ENCODE results near the gene CD151.

The CD151 gene

DNA sequence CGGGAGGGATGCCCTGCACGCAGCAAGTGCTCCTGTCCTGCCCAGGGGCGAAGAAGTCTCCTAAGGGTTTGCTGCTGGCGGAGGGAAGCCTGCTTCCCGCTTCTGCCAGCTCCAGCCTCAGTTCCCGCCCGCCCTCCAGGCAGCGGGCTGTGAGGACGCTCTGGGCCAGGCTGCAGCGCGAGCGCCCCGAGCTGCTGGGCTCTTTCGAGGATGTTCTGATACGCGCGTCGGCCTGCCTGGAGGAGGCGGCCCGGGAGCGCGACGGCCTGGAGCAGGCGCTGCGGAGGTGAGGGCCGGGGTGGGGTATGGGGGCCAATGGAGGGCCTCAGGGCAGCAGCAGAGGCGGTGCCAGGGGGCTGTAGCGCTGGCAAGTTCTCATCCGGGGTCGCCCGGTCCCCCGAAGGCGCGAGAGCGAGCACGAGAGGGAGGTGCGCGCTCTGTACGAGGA, 2.9 kb upstream of the CD151 start:
- no peak for DNase-seq

DNA sequence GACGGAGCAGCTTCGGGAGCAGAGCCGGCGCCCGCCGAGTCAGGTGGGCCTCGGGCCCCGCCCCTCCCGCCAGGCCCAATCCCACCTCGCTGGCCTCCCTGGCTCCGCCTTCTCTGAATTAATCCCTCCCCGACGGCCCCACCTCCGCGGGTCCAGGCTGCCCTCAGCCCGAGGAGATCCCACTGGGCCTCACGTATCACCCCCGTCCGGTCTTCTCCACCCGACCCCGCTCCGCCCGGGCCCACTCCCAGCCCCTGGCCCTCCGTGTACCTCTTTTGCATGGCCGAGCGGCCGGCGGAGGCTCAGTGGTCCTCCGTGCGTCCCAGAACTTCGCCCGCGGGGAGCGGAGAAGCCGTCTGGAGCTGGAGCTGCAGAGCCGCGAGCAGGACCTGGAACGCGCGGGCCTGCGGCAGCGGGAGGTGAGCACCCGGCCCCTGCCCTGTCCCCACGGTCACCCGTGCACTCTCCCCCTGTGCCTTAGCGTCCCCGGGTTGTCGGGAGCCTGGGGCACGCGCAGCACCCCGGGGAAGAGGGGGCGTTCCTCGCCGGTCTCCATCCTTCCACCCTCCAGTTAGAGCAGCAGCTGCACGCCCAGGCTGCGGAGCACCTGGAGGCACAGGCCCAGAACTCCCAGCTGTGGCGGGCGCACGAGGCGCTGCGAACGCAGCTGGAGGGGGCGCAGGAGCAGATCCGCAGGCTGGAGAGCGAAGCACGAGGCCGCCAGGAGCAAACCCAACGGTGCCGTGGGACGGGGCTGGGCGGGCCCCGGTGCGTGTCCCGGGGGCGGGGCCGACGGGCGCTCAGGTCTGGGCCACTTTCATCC, 2.2 kb upstream of the CD151 start:
- no peak for DNase-seq

DNA sequence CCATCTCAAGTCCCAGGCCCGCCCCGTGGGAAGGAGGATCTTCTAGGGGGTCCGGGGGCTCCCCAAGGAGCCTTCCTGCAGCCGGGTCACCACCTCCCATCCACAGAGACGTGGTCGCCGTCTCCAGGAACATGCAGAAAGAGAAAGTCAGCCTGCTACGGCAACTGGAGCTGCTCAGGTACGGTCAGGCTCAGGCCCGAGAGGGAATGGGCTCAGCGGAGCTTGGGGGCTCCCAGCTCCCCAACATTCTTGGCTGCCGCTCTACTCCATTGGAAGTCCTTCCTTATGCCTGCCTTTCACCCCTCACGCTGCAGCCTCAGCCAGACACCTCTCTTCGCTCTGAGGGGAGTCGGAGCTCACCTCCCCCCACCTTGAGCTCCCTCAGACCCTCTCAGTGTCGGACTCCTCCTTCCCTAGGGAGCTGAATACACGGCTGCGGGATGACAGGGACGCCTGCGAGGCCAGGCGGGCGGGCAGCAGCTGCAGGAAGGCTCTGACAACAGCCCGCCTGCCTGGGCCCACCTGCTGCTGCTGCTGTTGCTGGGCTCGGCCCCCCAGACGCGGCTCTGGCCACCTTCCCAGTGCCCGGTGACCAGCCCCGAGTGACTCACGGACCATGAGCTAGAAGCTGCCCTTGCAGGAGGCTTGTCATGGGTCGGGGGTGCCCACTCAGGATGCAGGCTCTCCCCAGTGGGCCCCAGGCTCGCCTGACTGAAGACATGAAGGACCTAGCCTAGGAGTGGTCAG, 1.5 kb upstream of the CD151 start:
- no peak for DNase-seq

DNA sequence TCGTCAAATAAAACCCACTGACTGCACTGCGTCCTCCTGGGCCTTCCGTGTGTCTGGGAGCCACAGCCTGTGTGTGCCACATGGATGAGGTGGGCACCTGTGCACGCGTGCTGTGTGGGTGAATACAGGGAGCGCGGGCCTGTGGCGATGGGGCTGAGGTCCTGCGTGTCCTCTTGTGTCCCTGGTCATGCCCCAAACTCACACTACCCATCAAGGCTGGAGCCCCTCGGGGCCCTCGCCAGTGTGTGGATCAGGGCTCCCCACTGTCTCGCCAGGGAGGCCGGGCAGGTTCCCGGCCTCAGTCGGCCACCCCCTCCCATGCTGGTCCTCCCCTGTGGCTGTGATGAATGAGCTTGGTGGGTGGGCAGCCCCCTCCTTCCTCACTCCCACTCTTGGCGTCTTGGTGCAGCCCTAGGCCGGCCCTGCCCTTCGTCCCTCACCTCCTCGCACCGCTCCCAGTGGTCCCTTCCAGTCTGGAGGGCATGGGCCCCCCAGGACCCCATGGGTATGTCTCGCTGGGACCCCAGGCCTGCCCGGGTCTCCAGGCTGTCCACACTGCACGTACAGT, 707 bp upstream of the CD151 start:
- DNase-seq = no peak

DNA sequence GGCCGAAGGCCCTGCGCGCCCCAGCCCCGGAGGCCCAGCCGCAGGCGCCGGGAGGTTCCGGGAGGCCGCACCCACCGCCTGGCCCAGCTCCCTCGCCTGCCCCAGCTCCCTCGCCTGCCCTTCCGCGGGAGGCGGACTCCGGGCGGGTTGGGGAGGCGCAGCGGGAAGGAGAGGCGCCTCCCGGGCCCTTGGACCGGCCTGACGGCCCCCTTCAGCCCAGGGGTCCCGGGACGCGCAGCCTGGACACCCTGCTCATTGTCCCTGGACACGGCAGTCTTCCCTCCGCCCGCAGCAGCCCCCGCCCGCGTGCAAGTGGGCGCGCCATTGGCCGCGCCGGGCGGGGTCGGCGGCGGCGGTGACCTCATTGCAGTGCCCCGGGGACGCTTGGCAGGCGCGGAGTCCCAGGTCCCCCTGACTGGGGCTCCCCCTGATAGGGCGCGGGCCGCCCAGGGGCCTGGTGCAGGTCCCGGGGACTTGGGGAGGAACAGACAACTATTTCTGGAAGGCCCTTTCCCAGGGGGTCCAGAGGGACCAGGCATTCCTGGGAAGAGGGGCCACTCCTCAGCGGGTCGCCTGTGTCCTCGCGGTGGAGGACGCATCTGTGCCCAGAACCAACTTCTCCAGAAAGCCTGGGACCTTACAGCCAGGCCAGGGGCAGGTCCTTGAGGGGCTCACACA, 501 bp downstream of the CD151 start:
- DNase-seq = no peak

DNA sequence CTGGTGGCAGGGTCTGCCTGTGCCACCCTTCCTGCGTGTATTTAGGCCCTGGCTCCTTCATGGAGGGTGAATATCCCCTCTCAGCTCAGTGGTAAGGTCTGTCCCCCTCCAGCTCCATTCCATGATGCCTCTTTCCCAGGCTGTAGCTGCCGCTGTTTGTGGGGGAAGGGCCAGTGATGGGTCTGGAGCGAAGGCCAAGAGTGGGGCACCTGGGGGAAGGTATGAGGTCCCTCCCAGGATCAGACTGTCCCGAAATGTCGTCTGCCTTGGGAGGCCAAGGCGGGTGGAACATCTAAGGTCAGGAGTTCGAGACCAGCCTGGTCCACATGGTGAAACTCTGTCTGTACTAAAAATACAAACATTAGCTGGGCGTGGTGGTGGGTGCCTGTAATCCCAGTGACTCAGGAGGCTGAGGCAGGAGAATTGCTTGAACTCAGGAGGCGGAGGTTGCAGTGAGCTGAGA, 1.1 kb downstream of the CD151 start:
- no peak for DNase-seq

DNA sequence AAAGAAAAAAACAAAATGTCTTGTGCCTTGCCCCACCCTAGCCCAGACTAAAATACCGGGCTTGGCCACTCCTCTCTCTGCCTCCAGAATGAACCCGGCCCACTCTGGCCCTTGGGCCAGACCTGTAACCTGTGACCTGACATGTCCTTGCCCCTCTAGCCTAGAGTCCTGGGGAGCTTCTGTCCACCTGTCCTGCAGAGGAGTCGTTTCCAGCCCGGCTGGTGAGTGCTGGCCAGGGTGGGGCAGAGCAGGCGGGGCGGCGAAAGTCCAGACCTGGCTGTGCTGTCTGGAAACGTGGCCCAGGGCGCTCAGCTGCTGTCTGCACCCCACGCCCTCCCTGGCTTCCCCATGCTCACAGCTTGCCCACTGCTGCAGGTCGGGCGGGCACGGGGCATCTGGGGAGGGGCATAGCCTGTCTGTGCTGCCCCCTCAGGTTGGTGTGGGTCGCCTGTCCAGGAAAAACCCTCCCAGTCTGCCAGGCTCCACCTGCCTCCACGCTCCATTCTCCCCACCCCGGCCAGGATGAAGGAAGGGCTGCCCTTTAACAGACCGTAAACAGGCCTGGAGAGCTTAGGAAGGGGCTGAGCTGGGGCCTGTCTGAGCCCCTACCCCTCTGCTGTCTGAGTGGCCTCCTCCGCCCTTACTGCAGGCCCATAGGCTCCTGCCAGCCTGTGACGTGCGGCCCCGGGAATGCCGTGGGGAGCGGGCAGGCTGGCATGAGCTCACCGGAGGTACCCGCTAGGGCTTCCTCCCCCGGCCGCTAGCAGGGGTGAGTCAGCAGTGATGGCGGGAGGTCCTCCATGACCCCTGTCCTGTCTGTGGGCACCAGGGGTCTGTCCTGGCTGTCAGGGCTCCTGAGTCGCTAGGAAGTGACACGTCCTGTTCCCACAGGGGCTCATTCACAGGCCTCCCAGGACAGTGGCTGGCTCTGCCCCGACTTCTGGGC, 1.9 kb downstream of the CD151 start:
- no peak for DNase-seq

DNA sequence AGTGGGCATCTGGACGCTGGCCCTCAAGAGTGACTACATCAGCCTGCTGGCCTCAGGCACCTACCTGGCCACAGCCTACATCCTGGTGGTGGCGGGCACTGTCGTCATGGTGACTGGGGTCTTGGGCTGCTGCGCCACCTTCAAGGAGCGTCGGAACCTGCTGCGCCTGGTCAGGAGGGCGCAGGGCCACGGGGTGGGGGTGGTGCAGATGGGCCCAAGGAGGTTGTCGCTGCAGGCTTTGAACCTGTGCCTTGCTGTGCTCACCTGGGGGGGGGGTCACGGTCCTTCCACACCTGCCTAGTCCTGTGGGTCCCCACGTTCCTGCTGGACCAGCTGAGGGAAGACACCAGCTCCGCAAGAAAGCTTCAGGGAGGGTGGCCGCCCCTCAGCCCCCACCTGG, 3.5 kb downstream of the CD151 start:
- no peak for DNase-seq

DNA sequence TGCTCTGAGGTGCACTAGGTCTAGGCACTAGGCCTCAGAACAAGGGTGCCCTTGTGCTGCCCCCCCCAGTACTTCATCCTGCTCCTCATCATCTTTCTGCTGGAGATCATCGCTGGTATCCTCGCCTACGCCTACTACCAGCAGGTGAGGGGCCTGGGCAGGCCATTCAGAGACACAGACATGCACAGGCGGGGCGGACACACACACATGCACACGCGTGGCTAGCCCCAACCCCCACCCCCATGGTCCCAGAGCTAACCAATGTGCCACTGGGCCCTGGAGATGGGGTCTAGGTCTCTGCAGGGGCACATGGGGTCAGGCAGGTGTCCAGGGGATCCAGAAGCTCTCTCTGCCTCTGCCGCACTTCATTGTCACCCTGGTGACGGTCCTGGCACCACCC, 3.9 kb downstream of the CD151 start:
- no peak for DNase-seq

DNA sequence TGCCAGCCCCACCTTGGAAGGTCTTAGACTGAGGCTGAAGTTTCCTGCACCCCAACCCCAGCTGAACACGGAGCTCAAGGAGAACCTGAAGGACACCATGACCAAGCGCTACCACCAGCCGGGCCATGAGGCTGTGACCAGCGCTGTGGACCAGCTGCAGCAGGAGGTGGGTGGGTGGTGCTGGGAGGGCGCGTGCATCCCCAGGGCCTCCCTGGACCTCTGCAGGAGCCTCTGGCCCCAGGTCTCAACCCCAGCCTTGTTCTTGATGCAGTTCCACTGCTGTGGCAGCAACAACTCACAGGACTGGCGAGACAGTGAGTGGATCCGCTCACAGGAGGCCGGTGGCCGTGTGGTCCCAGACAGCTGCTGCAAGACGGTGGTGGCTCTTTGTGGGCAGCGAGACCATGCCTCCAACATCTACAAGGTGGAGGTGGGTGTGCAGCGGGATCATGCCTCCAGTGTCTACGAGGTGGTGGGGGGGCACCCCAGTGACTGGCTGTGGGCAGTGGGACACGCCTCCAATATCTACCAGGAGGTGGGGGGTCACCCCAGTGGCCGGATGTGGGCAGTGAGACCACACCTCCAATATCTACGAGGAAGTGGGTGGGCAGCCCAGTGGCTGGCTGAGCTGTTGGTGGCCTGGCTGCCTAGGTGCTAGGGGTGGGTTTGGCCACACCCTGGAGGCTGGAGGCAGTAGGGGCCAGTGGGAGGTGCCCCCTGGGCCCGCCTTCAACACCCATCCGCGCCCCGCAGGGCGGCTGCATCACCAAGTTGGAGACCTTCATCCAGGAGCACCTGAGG, 4.6 kb downstream of the CD151 start:
- DNase-seq = no peak

DNA sequence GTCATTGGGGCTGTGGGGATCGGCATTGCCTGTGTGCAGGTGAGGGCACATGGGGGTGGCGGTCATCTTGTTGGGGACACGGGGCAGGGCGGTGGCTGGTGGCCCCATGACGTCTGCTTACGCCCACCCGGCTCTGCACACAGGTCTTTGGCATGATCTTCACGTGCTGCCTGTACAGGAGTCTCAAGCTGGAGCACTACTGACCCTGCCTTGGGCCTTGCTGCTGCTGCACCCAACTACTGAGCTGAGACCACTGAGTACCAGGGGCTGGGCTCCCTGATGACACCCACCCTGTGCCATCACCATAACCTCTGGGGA, 5.2 kb downstream of the CD151 start:
- DNase-seq = no peak

DNA sequence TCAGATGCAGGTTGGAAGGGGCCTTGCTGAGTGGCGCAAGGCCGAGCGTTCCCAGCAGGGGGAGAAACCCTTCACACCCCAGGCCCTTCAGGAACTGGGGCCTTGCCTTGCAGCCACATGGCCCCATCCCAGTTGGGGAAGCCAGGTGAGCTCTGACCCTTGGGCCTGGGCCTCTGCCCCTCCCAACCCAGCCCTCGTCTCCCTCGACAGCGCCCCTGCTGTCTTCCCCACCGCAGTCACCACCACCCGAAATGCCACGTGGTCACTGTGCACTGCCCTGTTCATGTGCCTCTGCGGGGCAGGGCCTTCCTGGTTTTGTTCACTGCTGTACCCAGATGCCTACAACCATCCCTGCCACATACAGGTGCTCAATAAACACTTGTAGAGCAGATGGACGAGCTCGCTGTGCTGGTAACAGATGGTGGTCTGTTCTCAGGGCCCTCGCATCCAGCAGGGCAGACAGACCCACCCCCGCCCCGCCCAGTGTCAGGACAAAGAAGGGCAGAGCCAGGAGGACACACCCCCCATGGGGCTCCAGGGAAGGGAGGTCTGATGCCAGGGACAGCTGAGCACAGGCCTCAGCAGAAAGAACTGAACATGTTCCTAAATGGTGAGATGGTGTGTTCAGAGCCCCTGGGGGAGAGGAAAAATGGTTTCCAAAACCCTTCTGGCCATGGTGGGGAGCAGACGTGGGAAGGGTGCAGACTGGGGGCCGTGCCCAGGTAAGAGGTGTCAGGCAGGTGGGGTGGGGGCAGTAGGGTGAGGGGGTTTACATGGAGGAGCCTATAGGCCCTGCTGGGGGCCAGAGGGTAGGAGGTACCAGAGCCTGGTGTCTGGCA, 5.9 kb downstream of the CD151 start:
- no peak for DNase-seq

DNA sequence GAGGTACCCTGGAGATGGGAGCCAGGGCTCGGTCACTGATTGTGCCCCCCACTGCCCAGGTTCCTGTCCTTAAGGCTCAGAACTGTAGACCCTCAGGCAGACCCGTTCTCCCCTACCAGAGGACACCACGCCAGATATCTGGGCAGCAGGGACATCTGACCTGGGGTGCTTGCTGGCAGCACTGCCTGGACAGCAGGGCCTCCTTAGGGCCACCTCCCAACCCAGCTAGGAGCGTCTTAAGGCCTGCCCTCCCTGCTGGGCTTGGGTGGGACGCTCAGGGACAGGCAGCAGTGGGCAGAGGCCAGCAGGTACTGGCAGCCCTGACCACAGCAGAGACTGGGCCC, 6.5 kb downstream of the CD151 start:
- DNase-seq = no peak

DNA sequence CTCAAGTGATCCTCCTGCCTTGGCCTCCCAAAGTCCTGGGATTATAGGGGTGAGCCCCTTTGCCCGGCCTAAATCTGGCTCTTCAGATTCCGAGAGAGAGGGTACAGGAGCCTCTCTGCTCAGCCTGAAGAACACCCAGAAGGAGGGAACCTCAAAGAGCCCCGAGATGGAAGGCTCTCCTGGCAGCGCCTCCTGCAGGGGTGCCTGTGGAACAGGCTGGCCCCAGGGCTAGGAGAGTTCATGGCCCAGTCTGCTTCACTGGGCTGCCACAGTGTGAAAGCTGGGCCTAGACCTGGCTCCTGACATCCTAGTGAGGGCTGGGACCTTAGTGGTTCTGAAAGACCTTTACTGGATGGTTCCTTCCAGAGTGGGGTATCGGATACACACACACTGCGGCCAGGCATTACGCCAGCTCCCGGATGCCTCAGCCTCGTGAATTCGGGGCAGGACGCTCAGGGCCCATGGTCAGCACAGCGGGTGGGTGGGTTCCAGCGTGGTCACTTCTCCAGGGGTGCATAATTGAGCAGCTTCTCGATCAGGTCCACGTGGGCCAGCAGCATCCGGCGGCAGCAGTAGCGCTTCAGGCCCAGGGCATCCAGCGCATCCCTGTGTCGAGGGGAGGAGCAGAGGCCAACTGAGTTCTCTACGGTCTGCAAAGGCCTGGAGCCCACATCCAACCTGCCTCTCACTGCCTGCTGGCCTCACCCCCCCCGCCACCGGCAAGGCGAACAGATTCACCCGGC, 7.3 kb downstream of the CD151 start:
- DNase-seq = no peak

DNA sequence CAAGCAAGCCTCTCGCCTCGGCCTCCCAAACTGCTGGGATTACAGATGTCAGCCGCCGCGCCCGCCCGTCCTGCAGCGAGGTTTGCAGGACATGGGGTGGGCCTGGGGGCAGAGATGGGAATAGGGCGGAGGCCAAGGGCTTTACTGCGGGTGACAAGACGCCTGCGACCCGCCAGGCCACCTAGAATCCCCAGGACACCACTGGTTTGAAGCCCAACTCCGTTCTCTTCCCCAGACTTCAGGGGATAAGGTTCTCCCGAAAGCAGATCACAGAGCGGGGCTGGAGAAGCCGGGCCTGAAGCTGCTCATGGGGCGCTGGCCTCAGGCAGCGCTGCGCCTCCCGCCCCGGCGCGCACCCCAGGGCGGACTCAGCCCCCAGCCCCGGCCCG, 9.2 kb downstream of the CD151 start:
- no peak for DNase-seq

DNA sequence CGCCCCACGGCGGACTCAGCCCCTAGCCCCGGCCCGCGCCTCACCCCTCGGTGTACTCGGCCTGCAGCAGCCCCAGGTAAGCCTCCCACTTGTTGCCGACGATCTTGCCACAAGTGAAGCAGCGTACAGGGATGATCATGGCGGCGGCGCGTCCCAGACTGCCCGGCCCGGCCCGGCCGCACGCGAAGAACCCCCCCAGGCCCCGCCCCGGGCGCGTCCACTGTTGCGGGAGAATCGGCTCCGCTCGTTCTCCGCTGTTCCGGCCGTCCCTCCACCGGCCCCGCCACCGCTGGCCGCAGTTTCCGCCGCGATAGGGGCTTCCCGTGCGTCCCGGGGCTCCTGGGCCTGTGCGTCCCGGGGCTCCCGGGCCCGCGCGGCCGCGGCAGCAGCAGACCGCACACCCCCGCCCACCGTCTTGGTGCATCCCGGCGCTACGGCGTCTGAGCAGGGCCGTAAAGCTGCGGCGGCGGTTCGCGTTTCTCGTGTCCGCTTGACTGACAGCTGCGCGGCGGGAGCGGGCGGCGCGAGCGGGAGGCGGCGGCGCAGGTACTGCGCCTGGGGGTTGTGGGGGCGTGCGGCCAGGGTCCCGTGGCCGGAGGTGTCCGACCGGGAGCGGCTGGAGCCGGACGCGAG, 9.7 kb downstream of the CD151 start, which contains the start of the genes POLR2L and TSPAN4:
TSS of gene POLR2L (minus strand) at position 160 of the 633 bp plus-strand sequence. CDS start at position 139, 21 bp downstream.
TSS of gene TSPAN4 (plus strand) at position 483 of the 633 bp plus-strand sequence. CDS start 7,453 bp downstream, outside the sequence.
- DNase-seq = no peak

DNA sequence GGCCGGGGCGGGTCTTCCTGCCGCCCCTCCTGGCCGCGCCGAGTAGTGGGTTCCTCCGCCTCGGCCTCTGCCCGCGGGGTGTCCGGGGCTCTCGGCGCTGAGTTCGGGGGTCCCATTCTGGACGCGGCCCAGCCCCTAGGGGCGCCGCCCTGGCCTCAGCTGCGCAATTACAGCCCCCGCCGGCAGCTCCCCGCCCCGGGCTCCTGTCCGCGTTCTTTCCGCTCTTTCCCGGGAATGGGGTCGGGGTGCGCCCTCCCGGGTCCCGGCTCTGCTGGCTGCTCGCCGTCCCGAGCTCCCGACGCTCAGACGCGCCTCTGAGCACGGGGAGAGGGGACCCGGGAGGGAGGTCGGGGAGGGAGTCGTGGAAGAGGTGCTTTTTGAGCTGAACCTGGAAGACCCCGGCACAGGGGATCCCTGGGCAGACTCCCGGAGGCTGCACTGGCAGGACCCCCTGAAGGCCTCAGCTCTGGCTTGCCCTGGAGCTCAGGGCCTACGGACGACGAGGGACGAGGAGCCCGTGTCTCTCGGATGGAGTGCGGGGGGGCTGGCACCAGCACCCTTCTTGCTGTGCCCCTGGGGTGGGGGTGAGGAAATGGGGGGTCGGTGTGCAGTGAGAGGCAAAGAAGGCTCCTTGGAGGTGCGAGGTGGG, 10.5 kb downstream of the CD151 start:
- no peak for DNase-seq

All from NCI-H2081 treated with DMSO at 0.1 percent for 48 hours (cell line).